CD14-positive monocyte (primary cell): ENCODE measurements around the gene CCR6. TPM values are rescaled to one million over a fixed set of nuclear protein-coding genes. Genes with fewer than 3 reads are reported as not detected.

Experiments
- DNase-seq, 3 donors: peaks; one replicate each; pipeline ENCODE4 v3.0.0-alpha.2; 2011 to 2022
- H2AFZ ChIP-seq: 2 replicates; pipeline ENCODE4 v1.6.0; 2012; ENCODE audit warnings: mild to moderate bottlenecking, low read depth, low read length, inconsistent platforms; ENCODE audit not compliant: insufficient read depth, poor library complexity, severe bottlenecking
- H3K27ac ChIP-seq, 2 donors: 1 replicate in 1 of 2; 2 replicates in 1 of 2; pipeline ENCODE4 v1.5.1; 2012 to 2013; ENCODE audit warnings: low read length in 2 of 2, control low read depth in 1 of 2, inconsistent platforms in 1 of 2, low read depth in 1 of 2, mild to moderate bottlenecking in 1 of 2
- H3K27me3 ChIP-seq, 2 donors: one replicate each; pipeline versions ENCODE4 v1.6.0 to v1.6.1; 2011 to 2013; ENCODE audit warnings: low read length in 2 of 2; ENCODE audit not compliant: control insufficient read depth in 2 of 2, insufficient read depth in 2 of 2
- H3K36me3 ChIP-seq, 2 donors: replicated peaks in 1 of 2; 1 replicate in 1 of 2; 2 replicates in 1 of 2; pipeline versions ENCODE4 v1.5.1 to v1.6.1; 2012 to 2013; ENCODE audit warnings: low read length in 2 of 2, control low read depth in 1 of 2, inconsistent platforms in 1 of 2, mild to moderate bottlenecking in 1 of 2; ENCODE audit not compliant: insufficient read depth in 2 of 2, control insufficient read depth in 1 of 2
- H3K4me1 ChIP-seq, 2 donors: 1 replicate in 1 of 2; 2 replicates in 1 of 2; pipeline versions ENCODE4 v1.5.1 to v1.6.1; 2012 to 2013; ENCODE audit warnings: low read length in 2 of 2, control low read depth in 1 of 2, inconsistent platforms in 1 of 2, mild to moderate bottlenecking in 1 of 2, moderate library complexity in 1 of 2; ENCODE audit not compliant: insufficient read depth in 2 of 2, control insufficient read depth in 1 of 2
- H3K4me2 ChIP-seq: replicated peaks from 2 replicates; pipeline ENCODE3; 2012; ENCODE audit warnings: low read length, moderate library complexity, mild to moderate bottlenecking; ENCODE audit not compliant: poor library complexity, severe bottlenecking; ENCODE audit errors: extremely low read depth
- H3K4me3 ChIP-seq, 3 experiments: fragments of 200-600 bp in 1 of 3; sonication (generic) in 1 of 3; replicated peaks in 1 of 3; 1 replicate in 2 of 3; 2 replicates in 1 of 3; pipeline ENCODE4 v1.5.1; 2011 to 2013; ENCODE audit warnings: low read length in 3 of 3, mild to moderate bottlenecking in 3 of 3, control low read depth in 2 of 3, low read depth in 2 of 3, inconsistent platforms in 1 of 3, moderate library complexity in 1 of 3
- H3K79me2 ChIP-seq: 2 replicates; pipeline ENCODE4 v1.6.0; 2012; ENCODE audit warnings: mild to moderate bottlenecking, control low read depth, inconsistent platforms, low read length, moderate library complexity; ENCODE audit not compliant: insufficient read depth
- H3K9ac ChIP-seq: 2 replicates; pipeline ENCODE4 v1.6.0; 2017; ENCODE audit warnings: low read length, mild to moderate bottlenecking; ENCODE audit not compliant: insufficient read depth, poor library complexity, severe bottlenecking
- H3K9me3 ChIP-seq, 2 donors: replicated peaks in 1 of 2; 1 replicate in 1 of 2; 2 replicates in 1 of 2; pipeline versions ENCODE4 v1.5.1 to v1.6.1; 2012 to 2013; ENCODE audit warnings: low read length in 2 of 2, control low read depth in 1 of 2; ENCODE audit not compliant: control insufficient read depth in 1 of 2, insufficient read depth in 1 of 2
- H4K20me1 ChIP-seq: 2 replicates; pipeline ENCODE4 v1.6.0; 2012; ENCODE audit warnings: mild to moderate bottlenecking, low read length, control low read depth, moderate library complexity; ENCODE audit not compliant: insufficient read depth
- H3K27ac Mint-ChIP-seq, 7 donors: one replicate each; pipeline ENCODE4 v1.8.0; 2020; ENCODE audit warnings: mild to moderate bottlenecking in 7 of 7, mixed read lengths in 7 of 7, moderate library complexity in 6 of 7, inconsistent platforms in 2 of 7
- H3K27me3 Mint-ChIP-seq, 3 donors: one replicate each; pipeline ENCODE4 v1.8.0; 2021 to 2022; ENCODE audit warnings: low read depth in 3 of 3, mild to moderate bottlenecking in 3 of 3, mixed read lengths in 3 of 3, moderate library complexity in 3 of 3, inconsistent platforms in 1 of 3
- H3K36me3 Mint-ChIP-seq, 2 donors: one replicate each; pipeline ENCODE4 v1.8.0; 2020; ENCODE audit warnings: mixed read lengths in 2 of 2, inconsistent platforms in 1 of 2, mild to moderate bottlenecking in 1 of 2
- H3K4me1 Mint-ChIP-seq: one replicate; pipeline ENCODE4 v1.8.0; 2020; ENCODE audit warnings: mild to moderate bottlenecking, mixed read lengths
- H3K4me3 Mint-ChIP-seq, 2 donors: one replicate each; pipeline ENCODE4 v1.8.0; 2020; ENCODE audit warnings: mild to moderate bottlenecking in 2 of 2, mixed read lengths in 2 of 2, moderate library complexity in 1 of 2
- H3K9me3 Mint-ChIP-seq, 7 donors: one replicate each; pipeline ENCODE4 v1.8.0; 2020 to 2022; ENCODE audit warnings: mixed read lengths in 7 of 7, mild to moderate bottlenecking in 6 of 7, moderate library complexity in 6 of 7, inconsistent platforms in 2 of 7
- WGBS: methylation state at CpG from one replicate; pipeline ENCODE4 v1.1.5; 2013; ENCODE audit warnings: missing lambda C conversion rate; ENCODE audit not compliant: insufficient coverage; 5-methylcytosine and 5-hydroxymethylcytosine counted together
- intact Hi-C, 2 donors: fragments of 100-400 bp; cut with micrococcal nuclease; formaldehyde crosslinking; loops; one replicate each; pipeline versions ENCODE4 v1.15.0 to v1.15.1; 2023
- polyA plus RNA-seq, 3 donors: library from polyadenylated mRNA; depleted of rRNA in 1 of 3; unstranded in 2 of 3; stranded (reverse) in 1 of 3; fragments of 300-500 nt in 2 of 3; fragments of >200 nt in 1 of 3; fragmentation: Illumina TruSeq in 2 of 3; gene quantifications; 1 replicate in 2 of 3; 2 replicates in 1 of 3; pipeline ENCODE4 v1.2.3, GENCODE V29; 2012 to 2021
- TF ChIP-seq, protein P1 (sequence below): fragments of 200-600 bp; IDR thresholded peaks from one replicate; pipeline ENCODE4 v1.8.0; 2022; ENCODE audit warnings: antibody characterized with exemption, mild to moderate bottlenecking

Gene CCR6
- polyA plus RNA-seq, 3 donors: 0.07 to 0.43 TPM; not detected in 1

DNA sequence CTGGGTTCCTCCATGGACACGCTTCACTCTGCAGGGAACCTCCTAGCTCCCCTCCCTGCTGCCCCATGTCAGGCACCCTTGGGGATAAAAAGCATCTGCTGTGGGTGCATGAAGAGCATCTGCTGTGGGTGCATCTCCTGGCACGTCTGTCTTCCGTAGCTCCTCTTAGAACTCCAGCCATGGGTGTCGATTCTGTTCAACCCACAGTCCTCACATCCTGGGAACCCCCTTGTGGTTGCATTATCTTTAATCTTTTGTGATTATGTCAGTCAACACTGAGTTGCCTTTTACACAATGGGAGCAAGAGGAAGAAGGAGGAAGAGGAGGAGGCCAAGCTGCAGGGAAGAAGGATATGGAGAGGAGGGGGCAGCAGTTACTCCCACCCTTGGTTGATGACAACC, 24.1 kb upstream of the CCR6 start:
- Histone ChIP-seq H3K4me2 (no peak overlapping the region), H2AFZ (no peak overlapping the region), H3K9me3 (no peaks in the 10 kb centered on the region), H3K4me1 (peaks cover 31 to 35% of the 10 kb centered on the region in 2 donors), H3K36me3 (no peaks in the 10 kb centered on the region), H3K9ac (no peak overlapping the region), H3K79me2 (no peaks in the 10 kb centered on the region), H4K20me1 (no peaks in the 10 kb centered on the region), H3K4me3 (no peak overlapping the region), H3K27me3 (no peaks in the 10 kb centered on the region), H3K27ac (no peak overlapping the region)
- intact Hi-C loops: loop anchor here in 1 of 2 donors (10.0 kb wide), 1 partner anchor 54 kb away; no protein-coding TSS in a partner anchor
- no peaks in the 10 kb centered on the region for H3K36me3 Mint-ChIP-seq
- 83% methylated on average over 1 of the region's 4 CpGs for WGBS
- TF ChIP-seq, protein P1, sequence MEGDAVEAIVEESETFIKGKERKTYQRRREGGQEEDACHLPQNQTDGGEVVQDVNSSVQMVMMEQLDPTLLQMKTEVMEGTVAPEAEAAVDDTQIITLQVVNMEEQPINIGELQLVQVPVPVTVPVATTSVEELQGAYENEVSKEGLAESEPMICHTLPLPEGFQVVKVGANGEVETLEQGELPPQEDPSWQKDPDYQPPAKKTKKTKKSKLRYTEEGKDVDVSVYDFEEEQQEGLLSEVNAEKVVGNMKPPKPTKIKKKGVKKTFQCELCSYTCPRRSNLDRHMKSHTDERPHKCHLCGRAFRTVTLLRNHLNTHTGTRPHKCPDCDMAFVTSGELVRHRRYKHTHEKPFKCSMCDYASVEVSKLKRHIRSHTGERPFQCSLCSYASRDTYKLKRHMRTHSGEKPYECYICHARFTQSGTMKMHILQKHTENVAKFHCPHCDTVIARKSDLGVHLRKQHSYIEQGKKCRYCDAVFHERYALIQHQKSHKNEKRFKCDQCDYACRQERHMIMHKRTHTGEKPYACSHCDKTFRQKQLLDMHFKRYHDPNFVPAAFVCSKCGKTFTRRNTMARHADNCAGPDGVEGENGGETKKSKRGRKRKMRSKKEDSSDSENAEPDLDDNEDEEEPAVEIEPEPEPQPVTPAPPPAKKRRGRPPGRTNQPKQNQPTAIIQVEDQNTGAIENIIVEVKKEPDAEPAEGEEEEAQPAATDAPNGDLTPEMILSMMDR: no peak
- peaks cover 33% of the 10 kb centered on the region for H3K4me1 Mint-ChIP-seq
- H3K9me3 Mint-ChIP-seq: no peaks in the 10 kb centered on the region
- H3K4me3 Mint-ChIP-seq: no peak overlapping the region
- H3K27ac Mint-ChIP-seq: peak overlapping the region in 2 of 7 donors; percentile 25 to 38
- H3K27me3 Mint-ChIP-seq: peaks cover 0 to 7% (median 2%) of the 10 kb centered on the region in 3 donors
- peak in 1 of 3 donors; percentile 19 for DNase-seq

DNA sequence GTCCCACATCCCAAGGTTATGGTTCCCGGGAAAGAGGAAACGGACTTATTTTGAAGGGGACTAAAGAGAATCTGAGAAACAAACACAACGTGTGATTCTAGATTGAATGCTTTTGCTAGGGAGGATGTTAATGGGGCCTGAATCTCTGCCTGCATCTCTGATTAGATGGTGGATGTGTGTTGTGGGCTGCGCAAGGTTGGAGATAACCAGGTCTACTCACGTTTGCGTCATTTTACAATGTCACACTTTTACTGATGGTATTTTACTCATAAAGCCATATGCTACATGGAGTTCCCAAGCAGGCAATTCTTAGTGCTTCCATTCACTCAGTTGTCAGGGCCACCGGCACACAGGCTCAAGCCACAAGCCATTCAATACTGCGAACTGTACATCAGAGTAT, 23.2 kb upstream of the CCR6 start:
- no peaks in the 10 kb centered on the region for H3K36me3 ChIP-seq
- 100% methylated on average over 2 of the region's 8 CpGs for WGBS
- DNase-seq: no peak
- H3K4me2 ChIP-seq: no peak overlapping the region
- H3K4me1 ChIP-seq: peaks cover 23 to 26% of the 10 kb centered on the region in 2 donors
- H3K36me3 Mint-ChIP-seq: no peaks in the 10 kb centered on the region
- peaks cover 24% of the 10 kb centered on the region for H3K4me1 Mint-ChIP-seq
- peaks cover 0 to 7% (median 2%) of the 10 kb centered on the region in 3 donors for H3K27me3 Mint-ChIP-seq
- TF ChIP-seq, protein P1: no peak
- no peaks in the 10 kb centered on the region for H3K9me3 Mint-ChIP-seq
- H3K9ac ChIP-seq: no peak overlapping the region
- no peak overlapping the region for H3K4me3 Mint-ChIP-seq
- no peak overlapping the region for H3K27ac ChIP-seq
- intact Hi-C loops: loop anchor here in 1 of 2 donors (10.0 kb wide), 1 partner anchor 55 kb away; no protein-coding TSS in a partner anchor
- H3K27me3 ChIP-seq: no peaks in the 10 kb centered on the region
- H3K27ac Mint-ChIP-seq: peak overlapping the region in 1 of 7 donors; percentile 61
- no peaks in the 10 kb centered on the region for H3K79me2 ChIP-seq
- no peak overlapping the region for H3K4me3 ChIP-seq
- H4K20me1 ChIP-seq: no peaks in the 10 kb centered on the region
- no peaks in the 10 kb centered on the region for H3K9me3 ChIP-seq
- H2AFZ ChIP-seq: no peak overlapping the region
